ENCODE measurements around the gene ADAM8.
"Not testable (repeated sequence)": the region's sequence is repeated elsewhere in the genome, so short reads cannot be mapped to it uniquely, and the experiment has no call there.

ADAM8 gene

DNA sequence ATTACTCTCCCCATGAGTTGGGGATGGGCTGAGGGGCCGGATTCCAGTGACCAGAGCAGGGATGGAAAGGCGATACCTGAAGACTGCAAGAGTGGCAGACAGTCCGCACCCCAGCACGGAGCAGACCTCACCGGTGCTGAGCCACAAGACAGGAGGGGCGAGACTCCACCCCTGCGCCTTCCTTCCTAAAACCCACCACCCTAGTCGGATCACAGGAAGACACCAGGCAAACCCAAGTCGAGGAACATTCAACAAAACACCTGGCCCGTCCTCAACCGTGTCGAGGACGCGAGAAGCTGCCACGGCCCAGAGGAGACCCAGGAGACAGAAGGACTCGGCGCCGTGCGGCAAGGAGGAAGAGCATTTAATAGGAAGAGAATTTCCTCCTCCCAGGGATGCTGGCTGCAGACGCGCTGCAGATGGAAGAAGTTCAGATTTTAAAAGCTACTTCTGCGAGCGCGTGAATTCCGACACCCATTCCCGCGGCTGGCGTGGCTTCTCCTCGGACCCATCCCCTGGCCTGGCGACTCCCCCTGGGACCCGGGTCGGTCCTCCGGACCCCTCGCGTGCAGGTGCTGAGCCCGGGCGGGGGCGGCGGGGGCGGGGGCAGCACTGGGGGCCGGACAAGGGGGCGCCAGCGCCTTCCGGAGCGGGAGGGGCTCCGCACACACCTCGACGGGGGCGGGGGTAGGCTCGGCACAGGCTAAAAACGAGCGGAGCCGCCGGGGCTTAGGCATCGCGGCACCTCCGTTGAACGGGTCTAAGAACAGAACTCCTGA, 47.2 kb downstream of the ADAM8 start:
- no peak for DNase-seq

DNA sequence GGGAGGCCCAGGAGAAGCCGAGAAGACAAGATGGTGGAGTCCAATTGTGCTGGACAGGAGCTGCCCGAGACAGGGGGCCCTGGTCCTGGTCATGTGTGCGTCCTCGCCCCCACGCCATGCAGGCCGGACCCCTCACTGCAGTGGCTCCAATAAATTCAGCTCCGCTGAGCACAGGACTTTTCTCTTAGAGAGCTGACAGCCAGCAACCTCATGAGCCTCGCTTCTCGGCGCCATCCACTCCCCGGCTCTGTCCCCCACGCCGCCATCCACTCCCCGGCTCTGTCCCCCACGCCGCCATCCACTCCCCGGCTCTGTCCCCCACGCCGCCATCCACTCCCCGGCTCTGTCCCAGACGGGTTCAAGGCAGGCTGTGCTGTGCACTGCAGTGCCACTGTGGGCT, 49.4 kb downstream of the ADAM8 start:
- DNase-seq, result no peak

DNA sequence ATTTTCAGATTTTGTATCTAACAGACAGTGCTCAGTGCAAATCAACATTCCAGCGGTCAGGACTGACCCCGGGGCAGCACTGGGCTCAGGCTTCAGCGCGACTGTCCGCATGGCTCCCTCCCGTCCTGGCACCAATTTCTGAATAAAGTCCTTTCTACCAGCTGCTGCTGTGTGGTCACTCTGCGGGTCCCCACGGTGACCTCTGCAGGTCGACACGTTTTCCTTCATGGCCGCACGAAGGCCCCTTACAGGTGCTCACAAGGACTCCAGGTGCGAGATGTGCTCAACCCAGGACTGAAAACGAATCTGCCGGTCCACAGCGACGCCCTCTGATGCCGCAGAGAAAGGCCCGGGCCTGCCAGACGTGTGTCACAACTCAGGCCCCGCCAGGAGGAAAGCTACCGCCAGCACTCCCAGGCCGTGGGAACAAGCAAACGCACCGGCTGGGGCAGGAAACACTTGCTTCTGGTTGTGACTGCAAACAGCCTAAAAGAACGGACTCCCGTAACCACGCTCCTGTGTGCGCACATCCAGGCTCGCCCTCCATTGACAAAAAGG, 50.3 kb downstream of the ADAM8 start:
- no peak for DNase-seq

- DNase-seq, result no peak
These were observed 50.9 kb downstream of the ADAM8 start for GRCh38 chr10:133225707-133226191.

DNA sequence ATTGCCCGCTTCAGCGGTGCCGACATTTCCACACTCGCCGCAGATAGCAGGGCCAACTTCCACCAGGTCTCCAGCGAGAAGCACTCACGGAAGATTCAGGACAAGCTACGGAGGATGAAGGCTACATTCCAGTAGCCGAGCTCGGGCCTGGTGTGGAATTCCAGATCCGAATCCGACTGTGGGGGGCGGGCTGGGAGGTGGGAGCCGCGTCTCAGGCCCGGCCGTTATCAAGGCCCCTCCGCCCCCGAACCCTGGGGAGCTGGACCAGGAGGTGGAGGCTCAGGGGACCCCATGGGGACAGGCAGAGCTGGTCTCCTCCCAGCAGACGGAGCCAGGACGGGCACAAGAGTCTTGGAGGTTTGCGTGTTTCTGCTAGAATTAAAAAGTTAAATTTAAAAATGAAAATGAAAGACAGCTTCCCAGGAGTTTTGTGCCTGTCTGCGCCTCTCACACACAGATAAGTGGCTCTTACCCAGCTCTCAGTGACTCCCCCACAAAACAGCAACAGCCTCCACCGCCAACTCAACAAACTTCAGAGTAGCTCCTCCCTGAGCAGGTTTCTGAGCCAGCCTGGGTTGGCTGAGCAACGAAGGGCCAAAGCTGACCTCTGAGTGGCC, 51.8 kb downstream of the ADAM8 start:
- no peak for DNase-seq

DNA sequence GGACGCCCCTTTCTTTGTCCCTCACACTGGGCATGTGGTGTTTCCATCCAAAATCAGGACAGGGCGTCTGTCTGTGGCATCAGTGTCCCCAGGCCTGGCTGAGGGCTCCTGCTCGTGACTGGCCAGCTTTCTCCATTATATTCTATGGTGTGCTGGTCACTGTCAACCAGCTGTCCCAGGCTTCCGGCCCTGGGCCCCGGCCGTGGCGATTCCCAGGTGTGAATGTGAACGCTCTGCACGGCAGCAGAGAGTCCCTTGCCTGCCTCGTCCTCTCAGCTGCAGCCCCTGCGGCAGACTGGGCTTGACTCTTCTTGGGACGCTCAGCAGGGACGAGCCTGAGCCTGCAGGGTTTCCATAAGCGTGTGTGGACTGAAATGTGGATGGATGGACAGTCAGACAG, 52.6 kb downstream of the ADAM8 start:
- no peak for DNase-seq

GRCh38 chr10:133221756-133222155, 54.9 kb downstream of the ADAM8 start:
- not testable (repeated sequence) for DNase-seq

DNA sequence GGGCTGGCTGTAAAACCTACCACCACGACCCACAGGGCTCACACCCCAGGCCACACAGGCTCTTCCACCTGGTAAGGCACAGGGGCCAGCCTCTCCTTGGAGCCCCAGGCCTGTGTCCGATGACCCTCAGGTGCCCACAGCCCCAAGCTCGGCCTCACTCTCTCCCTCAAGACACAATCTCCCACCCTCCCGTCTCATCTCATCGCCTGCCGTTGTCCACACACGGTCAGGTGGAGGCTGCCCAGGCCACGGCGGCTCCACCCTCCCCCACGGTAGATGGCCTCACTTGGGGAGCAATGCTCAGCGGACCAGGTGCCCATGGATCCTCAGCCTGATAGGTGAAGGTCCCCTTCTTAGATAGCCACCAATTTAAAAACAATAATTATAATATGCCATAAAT, 55.3 kb downstream of the ADAM8 start:
- DNase-seq, result no peak

DNA sequence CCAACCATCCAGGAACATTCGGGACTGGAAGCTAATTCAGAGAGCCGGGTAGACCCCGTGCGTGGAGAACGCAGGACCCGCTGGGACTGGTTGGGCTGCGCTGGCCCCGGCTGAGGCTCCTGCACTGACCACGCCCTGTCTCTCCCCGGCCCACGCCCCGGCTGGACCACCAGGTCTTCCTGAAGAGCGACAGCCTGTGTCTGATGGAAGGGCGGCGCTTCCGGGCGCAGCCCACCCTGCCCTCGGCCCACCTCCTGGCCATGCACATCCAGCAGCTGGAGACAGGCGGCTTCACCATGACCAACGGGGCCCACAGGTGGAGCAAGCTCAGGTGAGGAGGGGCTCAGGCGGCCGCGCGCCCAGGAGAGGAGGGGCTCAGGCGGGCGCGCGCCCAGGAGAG, 56.9 kb downstream of the ADAM8 start:
- no peak for DNase-seq

DNA sequence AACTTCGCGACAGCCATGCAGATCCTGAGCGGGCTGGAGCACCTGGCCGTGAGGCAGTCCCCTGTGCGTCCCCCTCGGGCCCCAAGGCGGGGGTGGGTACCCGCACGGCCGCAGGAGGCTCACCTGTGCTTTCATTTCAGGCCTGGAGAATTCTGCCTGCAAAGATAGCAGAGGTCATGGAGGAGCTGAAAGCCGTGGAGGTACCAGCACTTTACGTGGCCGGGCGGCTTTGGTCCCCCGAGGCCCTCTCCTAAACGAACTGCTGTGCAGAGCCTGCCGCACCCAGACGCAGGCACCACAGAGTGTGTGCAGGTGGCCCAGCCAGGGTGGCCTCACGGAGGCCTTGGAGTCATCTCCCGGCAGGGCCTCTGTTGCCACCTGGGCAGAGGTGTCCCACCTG, 57.8 kb downstream of the ADAM8 start:
- no peak for DNase-seq

DNA sequence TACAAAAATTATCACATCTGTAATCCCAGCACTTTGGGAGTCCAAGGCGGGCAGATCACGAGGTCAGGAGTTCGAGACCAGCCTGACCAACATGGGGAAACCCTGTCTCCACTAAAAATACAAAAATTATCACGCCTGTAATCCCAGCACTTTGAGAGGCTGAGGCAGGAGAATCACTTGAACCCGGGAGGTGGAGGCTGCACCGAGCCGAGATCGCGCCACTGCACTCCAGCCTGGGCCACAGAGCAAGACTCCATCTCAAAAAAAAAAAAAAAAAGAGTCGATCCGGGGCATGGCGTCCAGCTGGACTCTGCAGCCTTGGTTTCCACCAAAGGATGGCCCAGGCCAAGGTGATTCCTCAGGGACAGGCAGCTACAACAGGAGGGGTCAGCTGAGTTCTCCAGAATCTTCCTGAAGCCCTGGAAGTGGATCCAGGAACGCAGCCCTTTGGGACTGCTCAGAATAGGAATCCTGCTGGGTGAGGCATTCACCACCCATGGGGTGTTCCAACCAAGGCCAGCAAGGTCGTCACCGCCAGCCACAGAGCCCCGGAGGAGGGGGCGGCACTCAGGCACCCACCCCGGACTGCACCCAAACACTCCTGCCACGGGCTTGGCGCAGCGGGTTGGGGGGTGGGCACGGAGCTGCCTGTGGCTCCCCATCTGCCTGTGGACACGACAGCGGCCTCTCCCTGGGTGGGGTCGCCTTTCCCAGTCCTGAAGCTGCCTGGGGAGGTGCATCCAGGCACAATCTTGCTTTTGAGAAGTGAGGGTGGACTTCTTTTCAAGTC, 58.7 kb downstream of the ADAM8 start:
- no peak for DNase-seq

- DNase-seq, result no peak
These were observed 59.9 kb downstream of the ADAM8 start for GRCh38 chr10:133216776-133217175.

GRCh38 chr10:133215586-133215985, 61.1 kb downstream of the ADAM8 start:
- DNase-seq, result no peak

GRCh38 chr10:133214468-133215410, 61.9 kb downstream of the ADAM8 start:
- no peak for DNase-seq

DNA sequence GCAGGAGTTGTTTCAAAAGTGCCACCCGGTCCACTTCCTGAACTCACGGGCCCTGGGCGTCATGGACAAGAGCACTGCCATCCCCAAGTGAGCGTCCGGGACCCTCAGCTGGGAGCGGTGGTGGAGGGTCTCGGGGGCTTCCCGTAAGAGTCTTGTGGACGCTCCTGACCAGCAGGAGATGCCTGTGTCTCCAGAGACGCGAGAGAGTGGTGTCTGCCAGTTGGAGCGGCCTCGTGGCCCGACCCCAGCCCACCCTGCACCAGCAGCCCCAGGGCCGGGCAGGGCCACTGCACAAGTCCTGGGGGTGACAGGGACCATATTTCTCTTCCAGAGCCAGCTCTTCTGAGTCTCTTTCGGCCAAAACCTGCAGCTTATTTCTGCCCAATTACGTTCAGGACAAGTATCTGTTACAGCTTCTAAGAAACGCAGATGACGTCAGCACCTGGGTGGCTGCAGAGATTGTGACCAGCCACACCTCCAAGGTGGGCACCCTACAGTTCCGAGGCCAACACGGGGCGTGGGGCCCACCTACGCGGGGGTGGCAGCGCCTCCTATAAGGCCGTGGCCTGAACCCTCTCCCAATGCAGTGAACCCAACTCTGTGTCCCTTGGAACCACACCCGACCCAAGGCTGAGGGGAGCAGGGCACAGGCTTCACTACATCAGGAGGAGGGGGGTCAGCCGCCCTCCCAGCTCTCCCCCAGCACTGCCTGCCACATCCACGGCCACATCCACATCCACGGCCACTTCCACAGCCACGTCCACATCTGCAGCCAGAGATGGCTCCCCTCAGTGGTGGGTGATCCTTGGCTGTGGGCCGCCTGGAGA, 62.8 kb downstream of the ADAM8 start:
- DNase-seq, result no peak

GRCh38 chr10:133212853-133213494, 63.7 kb downstream of the ADAM8 start:
- DNase-seq, result no peak

Data from activated CD4-positive, alpha-beta T cell treated with anti-CD3 and anti-CD28 coated beads, Interleukin-2, amount 50 U/mL, for 1 hour (primary cell).